IPS-11a (cell line): ENCODE data around the gene EOLA1.
A peak's percentile ranks its signal among the peaks of the same experiment; 100 is the strongest.
"Not testable (repeated sequence)": the region's sequence is repeated elsewhere in the genome, so short reads cannot be mapped to it uniquely, and the experiment has no call there.

Source experiments
- H3K4me3 ChIP-seq: one replicate; pipeline ENCODE4 v1.5.1; 2013; ENCODE audit warnings: low read depth, low read length, control low read depth

EOLA1 gene

DNA sequence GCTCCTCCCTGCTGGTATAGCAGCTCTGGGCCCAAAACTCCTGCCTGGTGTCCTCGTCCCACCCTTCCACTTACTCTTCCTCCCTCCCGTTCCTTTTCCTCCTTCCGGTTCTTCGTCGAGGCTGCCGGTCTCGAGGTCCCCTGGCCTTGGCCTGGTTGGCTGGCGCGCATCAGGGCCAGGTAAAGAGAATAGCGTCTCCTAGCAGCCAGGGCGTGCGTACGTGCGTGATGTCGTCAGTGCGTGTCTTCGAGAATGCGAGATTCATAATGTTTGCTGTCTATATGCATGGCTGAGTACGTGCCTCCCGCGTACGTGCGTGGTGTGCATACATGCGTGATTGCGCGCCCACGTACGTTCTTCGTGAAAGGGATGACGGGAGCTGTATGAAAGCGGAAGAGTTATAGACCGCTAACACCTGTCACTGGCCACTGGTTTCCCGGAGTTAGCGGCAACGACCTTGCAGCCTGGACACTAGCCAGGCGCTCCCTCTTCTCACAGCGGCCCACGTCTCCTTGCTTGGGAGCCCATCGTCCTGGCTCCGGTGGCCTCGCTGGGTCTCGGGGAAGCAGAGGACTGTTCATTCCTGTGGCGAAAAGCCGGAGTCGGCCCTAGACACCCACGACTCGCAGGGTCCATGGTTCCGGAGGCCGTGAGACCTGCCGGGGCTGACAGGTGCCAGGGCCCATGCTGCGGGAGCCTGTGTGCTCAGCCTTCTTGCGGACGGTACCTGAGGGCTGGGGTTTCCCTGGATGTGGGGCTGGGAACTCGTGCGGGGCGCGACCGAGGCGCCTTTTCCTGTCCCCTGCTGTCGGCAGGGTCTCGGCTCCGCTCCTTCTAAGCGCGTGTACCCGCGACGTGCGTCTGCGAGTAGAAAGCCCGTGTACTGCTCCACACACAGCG is at the start of gene EOLA1:
Gene EOLA1 (plus strand): TSS at position 392 of the 900 bp plus-strand sequence. CDS start 4,619 bp downstream, outside the sequence.
- H3K4me3 ChIP-seq, result peak within 1 kb of the TSS; percentile 65

DNA sequence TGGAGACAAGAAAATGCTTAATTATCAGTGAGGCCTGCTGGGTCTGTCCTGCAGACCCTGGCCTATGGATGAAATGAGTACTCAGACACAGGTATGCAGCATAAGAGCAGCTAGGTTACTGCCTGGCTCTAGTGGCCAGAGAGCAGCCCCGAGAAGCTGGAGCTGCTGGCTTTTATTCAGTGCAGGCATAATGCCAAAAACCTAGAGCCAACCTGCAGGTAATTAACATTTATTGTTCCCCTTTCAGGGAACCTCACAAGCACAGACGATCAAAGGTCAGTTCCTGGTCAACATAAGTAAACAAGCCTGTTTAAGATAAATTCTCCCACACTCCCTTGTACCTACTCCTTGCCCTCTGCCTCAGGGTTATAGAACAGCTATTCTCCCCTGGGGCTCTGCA is 49.0 kb upstream of the EOLA1 start:
- no peak overlapping the region for H3K4me3 ChIP-seq

DNA sequence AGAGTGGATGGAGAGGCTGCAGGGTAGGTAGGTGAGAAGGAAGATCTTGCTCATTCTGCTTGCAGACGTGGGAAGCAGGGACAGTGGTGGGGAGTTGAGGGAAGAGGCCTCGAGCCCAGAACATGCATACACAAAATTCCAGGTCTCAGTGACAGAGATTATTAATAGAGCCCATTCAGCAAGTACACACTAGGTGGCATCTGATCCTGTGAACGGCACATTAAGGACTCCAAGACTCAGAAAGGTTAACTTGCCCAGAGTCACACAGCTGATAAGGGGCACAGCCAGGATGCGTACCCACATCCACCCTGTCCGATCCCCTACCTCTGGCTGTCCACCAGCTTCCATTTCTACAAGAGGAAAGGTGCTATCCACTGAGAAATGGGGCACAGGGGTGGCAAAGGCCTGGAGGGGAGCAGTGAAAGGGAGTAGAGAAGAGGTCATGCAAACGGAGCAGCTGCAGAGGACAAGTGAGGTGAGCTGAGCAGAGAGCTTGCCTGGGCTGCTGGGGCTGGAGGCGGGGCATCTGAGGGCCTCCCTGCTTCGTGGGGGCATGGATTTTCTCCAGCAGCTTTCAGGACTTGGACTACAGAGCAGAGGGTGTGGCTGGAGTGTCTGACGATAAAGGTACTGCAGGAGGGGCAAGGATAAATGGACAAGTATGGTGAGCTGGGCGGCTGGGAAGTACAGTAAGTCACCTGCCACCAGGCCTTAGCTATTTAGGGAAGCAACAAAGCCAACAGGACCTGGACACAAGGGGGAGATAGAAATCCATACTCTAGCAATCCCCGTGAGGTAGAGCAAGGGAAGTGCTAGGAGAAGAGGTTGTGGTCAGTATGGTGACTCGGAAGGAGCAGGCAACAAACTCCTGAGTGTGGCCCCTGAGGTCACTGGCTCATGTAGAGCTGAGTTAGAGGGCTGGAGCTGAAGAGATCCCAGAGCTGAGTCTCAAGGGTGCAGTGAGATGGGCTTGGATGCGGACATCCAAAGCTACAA is 46.9 kb upstream of the EOLA1 start:
- no peak overlapping the region for H3K4me3 ChIP-seq

DNA sequence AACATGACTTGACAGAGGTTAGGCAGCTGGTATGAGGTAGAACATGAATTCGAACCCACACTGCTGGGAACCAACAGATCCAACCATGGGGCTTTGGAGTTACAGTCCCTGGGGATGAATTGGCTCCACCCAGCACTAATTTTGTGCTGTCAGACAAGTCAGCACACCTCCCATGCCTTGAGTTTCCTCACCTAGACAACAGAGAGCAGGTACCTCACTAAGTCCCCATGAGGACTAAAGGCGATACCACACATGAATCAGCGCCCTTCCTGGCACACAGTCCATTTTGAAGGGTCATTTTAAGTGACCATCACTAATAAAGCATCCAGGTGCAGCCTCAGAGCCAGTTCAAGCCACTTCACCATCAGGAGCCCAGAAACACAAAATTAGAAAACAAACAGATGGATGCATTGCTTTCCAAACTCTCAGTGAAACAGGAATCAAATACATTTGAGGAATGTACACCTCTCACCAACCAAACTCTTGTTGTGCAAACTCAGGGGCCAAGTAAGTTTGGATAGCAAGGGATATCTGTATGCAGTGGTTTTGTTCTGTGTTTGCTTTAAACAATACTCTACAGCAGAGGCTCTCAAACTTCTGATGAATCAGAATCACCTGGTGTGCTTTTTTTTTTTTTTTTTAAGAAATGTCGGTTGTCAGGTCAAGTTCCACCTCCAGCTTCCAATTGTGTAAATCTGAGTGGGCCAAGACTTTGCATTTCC is 45.8 kb upstream of the EOLA1 start:
- no peak overlapping the region for H3K4me3 ChIP-seq

DNA sequence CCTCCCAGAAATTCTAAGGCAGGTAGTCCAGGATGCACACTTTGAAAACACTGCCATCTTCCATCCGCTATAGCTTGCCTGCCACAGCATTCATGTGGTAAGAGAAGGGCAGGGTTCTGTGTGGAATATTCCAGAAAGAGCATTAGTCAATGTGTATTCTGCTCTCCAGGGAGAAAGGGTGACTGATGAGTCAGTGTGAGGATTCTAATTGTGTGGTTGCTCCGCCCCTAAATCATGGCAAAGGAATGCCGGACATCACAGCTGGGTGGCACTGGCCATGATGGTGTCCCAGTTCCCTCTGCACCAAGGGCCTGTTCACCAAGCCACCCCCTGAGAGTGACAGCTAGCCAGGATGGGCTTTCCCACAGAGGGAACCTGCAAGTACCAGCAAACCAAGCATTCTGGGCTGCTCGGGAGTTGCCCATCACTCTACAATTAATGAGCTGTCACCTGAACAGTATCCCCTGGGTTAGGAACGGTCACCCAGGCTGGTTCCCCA is 45.2 kb upstream of the EOLA1 start:
- no peak overlapping the region for H3K4me3 ChIP-seq

DNA sequence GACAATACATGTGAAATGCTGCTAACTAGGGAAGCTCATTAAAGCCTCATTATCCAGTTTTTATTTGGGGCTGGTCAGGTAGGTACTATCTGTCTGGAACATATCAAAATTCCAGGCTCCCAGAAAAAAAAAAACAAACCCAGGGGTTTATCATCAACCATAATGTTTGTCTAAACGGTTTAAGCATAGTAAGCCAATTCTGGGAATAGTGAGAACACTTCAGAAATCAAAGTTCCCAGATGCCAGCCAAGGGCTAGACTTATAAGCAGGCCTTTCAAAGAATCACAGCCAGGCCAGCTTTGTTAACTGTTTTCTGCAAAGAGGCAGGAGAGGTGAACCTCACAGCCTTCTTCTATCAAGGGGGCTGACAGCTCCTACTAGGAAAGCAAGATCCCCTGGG is 43.8 kb upstream of the EOLA1 start:
- no peak overlapping the region for H3K4me3 ChIP-seq

DNA sequence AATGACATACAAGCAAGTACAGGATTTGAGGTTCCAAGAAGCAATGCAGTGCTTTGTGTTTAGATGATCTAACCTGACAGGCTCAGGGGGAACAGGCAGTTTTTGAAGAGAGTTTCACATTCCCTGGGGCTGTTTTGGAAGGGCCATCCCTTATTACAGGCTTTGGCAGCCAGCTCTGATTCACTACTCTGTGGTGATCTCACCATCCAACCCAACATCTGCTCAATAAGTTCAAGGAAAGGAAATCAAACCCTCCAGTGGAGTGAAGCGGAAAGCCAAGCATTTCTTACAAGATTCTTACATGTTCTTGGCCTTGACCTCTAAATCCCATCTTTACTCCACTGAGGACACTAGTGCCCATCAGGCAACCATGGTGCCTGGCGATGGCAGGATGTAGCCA is 43.2 kb upstream of the EOLA1 start:
- H3K4me3 ChIP-seq, result no peak overlapping the region

DNA sequence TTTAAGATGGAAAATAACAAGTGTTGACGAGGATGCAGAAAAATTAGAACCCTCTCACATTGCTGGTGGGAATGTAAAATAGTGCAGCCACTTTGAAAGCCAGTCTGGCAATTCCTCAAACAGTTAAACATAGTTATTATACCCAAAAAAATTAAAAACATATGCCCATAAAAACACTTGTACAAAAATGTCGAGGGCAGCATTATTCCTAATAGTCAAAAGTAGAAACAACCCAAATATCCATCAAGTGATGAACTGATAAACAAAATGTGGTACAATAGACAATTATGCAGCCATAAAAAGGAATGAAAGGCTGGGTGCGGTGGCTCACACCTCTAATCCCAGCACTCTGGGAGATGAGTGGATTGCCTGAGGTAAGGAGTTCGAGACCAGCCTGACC is 42.0 kb upstream of the EOLA1 start:
- no peak overlapping the region for H3K4me3 ChIP-seq

DNA sequence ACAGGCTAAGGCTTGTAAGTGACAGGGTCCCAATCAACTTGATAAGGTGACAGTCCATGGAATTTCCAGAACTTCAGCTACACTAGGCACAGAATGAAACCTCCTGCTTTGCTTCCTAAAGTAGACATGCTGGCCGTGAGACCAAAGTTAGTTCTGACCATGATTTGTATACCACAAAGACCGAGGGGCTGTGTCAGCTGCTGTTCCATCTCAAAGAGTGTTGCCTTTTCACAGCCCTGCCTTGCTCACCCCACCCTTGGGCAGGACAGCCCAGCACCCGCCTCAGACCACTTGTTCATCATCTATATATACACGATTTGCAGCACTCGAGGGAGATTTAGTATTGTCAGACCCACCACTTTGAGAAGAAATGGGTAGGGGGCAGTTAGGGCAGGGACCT is 41.0 kb upstream of the EOLA1 start:
- no peak overlapping the region for H3K4me3 ChIP-seq

DNA sequence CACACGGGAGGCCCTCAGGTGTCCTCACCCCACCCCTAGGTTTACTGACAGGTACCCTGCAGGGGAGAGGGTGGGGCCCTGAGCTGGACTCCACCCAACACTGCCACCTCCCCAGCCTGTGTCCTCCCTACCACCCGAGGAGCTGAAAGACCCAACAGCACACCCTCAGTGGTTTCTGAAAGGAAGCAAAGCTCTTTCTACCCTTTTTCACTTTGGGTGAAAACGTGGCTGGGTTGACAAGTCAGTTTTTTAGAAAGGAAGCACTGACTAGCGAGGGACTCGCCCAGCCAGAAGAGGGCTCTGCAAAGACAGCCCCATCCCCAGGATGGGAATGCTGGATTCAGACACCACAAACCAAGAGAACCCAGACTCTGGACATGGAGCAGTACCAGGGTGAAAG is 37.9 kb upstream of the EOLA1 start:
- H3K4me3 ChIP-seq, result not testable (repeated sequence)

DNA sequence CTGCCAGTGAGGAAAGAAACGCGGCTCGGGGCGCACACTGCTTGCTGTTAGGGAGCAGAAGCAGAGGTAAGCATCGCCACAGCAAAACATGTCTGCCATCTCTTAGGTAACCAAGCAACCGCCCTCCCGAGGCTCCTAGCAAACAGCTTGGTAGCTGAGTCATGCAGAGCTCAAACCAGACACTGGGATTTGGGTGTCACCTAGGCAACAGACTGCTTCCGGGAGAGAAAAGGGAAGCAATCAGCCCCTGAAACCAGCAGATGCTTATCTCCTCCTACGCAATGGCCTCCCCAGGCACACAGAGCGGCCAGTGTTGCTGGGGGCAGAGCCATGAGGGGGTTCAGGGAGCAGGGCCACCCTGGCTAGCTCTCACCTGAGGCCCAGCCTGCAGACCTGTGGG is 37.4 kb upstream of the EOLA1 start:
- H3K4me3 ChIP-seq, result not testable (repeated sequence)

DNA sequence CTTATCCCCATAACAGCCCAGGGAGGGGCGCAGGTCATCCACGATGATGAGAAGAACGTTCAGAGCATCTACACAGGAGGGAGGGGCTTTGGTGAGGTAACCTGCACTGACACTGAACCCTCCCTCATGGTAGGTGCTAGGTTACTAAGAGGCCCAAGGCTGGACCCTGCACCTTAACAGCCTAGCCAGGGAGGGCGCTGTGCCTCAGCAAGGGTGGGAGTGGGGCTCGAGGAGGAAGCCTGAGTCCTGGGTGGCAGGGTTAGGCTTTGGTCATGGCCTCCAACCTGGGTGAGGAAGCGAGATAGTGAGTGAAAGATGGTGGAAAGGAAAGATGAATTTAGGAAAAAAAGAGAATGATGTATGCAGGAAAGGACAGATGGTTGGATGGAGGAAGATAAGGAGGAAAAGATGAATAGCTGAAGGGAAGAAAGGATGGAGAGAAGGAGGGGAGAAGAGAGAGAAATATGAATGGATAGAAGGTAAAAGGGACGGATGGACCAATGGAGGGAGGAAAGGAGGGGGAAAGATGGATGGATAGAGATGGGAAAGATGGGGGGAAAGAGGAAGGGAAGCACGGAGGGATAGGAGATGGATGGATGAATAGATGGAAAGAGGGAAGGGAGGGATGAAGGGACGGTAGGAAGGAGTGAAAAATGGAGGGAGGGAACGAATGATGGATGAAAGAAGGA is 36.4 kb upstream of the EOLA1 start:
- H3K4me3 ChIP-seq, result peak overlapping the region; percentile 39

DNA sequence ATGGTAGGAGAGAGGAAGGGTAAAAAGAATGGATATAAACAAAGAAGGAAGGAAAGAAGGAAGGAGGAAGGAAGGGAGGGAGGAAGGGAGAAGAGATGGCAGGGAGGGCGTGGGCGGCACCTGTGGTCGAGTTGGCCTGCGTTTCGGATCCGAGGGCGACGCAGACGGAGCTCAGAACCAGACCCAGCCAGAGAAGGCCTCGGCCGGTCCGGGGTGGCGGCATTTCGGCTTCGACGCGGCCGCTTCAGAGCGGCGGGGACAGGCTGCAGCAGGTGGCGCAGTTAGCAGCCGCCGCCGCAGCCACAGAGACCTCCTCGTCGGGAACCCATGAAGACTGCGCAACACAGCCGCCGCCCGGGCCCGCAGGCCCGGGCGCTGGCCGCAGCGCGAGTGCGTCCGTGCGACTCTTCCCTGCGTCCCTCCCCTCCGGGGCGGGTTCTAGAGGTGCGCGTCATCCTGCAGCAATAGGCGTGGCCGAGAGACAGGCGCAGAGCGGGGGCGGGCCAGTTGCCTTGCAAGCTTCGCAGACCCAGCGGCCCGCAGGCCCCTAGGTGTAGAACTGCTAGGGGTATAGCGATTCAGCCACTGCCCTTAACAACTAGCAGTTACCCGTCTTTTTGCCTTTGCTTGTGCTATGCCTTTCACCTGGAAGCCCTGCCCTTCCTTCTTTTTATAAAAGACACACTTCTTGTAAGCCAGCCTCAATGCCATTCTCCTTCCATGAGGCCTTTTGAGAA is 35.7 kb upstream of the EOLA1 start, which contains the start of gene IDS:
Gene IDS (minus strand): TSS at position 392 of the 737 bp plus-strand sequence. CDS start 169 bp downstream, at position 223.
- peak within 1 kb of the TSS; percentile 39 for H3K4me3 ChIP-seq

DNA sequence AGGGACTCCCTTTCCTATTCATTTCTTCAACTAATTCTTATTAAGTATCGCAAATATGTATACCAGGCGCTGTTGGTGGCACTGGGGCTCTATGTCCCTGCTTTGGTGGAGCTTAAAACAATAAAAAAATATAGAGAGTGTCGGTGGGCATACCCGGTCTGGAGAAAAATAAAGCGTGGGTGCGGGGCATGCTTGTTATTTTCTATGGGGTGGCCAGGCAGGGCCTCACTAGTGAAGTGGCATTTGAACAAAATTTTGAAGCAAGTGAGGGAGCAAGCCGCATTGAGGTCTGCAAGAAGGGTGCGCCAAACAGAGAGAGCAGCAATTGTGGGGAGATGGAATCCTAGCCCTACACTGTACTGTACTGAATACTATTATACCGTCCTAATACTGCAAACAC is 35.1 kb upstream of the EOLA1 start:
- H3K4me3 ChIP-seq, result no peak overlapping the region

DNA sequence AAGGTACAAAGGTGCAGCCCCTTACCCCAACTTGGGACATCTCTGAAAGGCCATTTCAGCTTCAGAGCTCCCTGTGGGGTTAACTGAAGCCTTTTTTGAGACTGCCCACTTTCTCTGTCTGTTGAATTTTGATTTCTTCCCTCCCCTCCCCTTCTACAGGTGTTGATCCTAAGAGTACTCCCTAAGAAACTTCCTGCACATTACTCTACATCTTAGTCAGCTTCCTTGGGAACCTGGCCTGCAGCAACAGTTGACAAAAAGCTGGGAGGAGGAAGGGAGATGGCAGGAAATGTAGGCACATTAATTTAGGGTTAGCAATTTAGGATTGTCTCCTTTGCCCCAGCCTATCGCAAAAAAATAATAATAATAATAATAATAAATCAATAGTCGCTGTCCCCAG is 34.5 kb upstream of the EOLA1 start:
- H3K4me3 ChIP-seq, result no peak overlapping the region

DNA sequence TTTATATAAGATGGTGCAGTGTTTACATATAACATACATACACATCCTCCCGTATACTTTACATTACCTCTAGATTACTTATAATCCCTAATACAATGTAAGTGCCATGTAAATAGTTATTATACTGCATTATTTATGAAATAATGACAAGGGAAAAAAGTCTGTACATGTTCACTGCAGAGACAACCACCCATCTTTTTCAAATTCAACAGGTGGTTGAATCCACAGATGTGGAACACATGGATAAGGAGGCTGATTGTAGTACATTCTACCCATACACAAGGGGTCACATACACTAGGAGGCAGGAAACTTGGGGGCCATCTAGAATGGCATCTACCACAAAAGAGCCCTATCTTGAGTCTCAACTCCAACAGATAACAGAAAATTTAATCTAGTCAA is 32.3 kb upstream of the EOLA1 start:
- H3K4me3 ChIP-seq, result no peak overlapping the region

DNA sequence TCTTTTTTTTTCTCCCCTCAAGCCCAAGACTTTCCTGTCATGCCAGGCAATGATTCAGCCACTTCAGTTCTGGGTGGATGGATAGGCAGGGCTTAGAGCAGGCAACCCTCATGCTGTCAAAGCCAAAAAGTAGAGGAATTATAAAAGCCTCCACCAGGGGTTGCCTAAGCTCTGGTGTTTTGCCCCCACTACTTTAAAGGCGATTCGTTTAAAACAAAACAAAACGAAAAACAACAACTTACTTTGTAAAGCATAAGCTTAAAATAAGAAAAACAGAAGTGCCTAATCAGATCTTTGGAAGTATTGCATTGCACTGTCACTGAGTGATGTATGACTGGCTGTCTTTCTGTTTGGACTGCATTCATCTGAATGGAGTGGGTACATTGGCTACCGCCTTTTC is 30.4 kb upstream of the EOLA1 start:
- no peak overlapping the region for H3K4me3 ChIP-seq

DNA sequence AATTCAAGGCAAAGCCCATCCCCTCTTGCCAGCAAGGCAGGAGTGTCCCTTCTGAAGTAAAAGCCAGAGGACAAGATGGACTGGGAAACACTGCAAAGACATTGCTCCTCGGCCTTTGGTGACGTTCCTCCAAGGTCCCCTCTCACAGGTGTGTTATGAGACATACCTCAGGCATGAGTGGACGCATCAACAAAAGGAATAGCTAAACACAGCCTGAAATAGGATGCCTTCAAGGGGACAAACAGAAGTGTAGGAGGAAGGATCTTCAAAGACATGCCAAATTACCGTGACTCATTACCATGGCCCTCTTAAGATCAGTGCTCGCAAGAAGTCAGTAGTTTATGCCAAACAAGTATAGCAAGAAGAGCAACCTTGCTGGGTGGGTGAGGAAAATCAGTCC is 29.7 kb upstream of the EOLA1 start:
- H3K4me3 ChIP-seq, result no peak overlapping the region

DNA sequence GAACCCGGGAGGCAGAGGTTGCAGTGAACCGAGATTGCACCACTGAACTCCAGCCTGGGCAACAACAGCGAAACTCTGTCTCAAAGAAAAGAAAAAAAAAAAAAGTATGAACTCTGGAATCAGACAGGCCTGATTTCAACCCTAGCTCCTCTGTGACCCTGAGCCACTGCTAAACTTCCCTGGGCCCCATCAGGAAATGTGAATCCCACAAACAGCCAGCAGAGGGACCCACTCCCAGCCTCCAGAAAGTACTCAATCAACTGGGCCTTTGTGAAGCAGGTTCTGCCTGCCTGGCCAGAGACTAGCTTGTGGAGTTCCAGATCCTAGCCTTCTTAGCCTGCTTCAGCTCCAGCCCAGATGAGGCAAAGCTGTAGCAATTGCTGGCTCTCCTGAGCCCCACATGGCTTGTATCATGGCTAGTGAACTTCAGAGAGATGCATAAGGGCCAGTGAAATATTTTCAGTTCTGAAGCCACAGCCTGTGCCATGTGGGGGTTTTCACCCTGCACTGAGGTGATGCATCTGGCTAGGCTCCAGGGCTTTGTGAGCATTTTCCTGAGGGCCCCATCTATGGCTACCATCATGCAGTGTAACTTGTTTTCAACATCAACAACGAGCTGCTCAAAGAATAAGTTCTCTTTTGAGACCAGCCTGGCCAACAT is 28.5 kb upstream of the EOLA1 start:
- H3K4me3 ChIP-seq, result no peak overlapping the region
